GM19099 (cell line): Measurements from ENCODE around the gene RDM1.

Experiments used
- POLR2A ChIP-seq: IDR thresholded peaks from 3 replicates; pipeline ENCODE4 v1.6.1; 2011; ENCODE audit warnings: low read depth; ENCODE audit not compliant: insufficient read length; ENCODE audit errors: extremely low read depth

Gene RDM1

GRCh38 chr17:35870906-35871819 lies 59.4 kb downstream of the RDM1 start:
- no peak for TF ChIP-seq POLR2A

GRCh38 chr17:35868737-35869136 lies 61.8 kb downstream of the RDM1 start, which contains the start of gene HEATR9:
Gene HEATR9, minus strand, starts transcription at chr17:35868891. Its CDS starts 149 bp downstream, at chr17:35868742.
- TF ChIP-seq POLR2A = no peak
